Fibroblast of peridontal ligament (primary cell): ENCODE data around the gene CFAP210.

Experiments used
- DNase-seq: peaks from one replicate; pipeline ENCODE4 v3.0.0-alpha.2; 2010; ENCODE audit errors: extremely low read depth

Gene CFAP210, protein sequence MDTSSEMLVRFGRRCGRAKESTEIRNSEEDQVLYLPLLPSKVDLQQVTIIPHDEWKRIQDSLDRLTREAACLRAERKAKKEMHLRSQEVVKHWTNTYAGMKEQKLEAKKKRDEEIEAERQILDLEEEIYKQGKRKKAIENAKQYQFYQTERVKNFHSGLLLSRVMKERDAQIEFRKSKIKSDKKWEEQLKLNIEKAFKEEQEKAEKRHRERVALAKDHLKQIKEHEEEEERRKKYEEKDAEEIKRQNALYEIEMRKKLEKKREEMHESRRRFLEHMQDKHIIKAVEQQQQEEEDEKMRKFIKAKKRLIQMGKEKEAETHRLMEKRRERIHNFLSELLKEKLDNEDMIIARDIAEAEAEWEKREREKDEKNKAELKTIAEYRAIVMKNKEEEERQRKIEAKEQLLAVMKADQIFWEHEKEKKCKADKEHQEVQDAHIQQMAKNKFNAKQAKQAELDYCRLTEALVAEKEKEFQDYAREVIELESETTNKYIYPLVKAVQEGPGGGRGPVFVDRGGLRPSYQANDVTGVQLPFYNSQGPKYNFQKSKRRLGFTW

DNA sequence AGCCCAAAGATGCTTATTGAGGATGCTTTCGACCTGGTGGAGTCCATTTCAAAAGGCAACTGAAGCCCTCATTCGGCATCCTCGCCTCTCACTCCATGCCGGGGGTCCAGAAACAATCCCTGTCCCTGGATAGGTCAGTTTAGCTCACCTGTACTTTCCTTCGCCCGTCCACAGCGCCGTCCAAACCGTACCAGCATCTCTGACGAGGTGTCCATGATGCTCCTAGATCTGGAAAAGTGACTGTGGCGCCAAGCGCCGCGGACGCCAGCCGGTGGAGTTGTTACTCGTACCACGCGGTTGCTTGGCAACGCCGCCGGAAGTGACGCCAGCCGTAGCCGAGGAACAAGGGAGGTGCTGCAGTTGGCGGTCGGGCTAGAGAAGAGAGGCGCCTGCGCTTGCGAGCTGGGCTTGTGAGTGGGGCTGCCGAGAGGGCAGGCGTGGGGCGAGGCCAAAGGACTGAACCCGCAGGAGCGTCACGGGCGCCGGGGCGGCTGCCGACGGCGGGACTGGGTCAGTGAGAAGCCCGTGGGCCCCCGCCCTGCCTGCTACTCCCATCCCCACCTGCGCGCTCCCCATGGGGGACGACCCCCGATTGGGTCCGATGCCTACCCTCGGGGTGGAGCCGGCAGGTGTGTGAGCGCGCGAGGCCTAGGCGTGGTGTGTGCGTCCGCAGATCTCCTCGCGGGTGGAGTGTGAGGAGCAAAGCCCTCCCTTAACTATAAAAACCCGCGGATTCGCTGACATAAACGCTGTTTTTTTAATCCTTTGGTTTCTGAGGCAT lies at the start of gene CFAP210, which contains the start of gene PHOSPHO2:
Gene CFAP210 (minus strand): TSS at position 293 of the 781 bp plus-strand sequence. CDS start 78 bp downstream, at position 215.
Gene PHOSPHO2 (plus strand): TSS at position 357 of the 781 bp plus-strand sequence. CDS start 6,503 bp downstream, outside the sequence.
- DNase-seq = peak; percentile 96

DNA sequence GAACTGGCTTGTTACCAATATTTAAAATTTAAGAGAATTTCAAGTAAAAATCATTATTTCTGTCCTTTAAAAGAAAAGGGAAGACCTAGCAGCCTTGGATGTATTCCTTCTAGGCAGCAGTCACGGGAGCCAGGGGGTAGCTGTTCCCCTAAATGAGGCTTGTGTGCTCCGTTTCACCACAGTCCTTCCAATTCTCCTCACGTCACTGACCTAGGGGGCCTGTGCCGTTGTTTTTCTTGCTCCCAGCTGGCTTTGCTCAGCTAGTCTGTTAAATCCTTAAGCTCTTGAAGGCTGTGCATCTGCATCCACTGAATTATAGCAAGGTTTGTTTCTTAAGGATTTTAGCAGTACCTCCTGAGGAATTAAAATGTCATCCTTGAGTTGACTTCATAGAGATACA lies 49.3 kb upstream of the CFAP210 start:
- no peak for DNase-seq

DNA sequence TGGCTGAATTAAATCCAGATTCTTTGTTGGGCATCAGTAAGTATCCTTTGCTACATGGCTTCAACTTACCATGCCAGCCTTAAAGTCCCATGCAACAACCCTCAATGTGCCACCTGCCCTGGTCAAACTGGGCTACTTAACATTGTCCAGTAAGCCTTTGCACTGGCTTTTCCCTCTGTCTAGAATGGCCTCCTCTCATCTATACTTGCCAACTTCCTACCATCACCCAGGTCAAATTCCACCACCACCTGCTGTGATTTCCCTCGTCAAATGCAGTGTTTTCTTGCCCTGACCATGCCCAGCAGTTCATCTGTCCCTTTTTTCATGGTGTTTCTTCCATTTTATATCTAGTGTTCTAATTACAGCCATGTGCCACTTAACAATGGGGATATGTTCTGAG lies 45.1 kb upstream of the CFAP210 start:
- no peak for DNase-seq

DNA sequence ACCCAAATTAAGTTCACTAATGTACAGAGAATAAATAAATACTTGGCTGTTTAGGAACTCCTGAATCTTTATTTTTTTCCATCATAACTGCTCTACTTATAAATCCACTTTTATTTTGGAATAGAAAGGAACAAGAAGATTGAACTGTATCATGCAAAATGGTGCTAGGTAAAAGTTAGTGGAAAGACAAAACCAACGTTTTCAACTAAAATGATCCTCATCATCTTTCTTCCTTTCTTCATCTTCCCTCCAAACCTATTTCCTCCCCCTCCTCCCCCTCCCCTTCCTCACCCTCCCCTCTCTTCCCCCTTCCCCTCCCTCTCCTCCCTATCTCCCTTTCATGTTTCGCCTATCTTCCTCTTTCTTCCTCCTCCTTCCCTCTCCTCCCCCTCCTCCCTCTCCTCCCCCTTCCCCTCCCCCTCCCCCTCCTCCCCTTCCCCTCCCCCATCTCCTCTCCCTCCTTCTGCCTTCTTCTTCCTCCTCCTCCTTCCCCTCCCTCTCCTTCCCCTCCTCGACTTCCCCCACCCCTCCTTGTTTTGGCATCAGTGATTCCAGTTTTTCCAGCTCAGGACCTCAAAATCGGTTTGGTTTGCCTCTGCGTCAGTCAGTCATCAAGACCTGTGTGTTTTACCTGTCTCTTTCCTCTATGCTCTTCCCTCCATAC lies 44.5 kb upstream of the CFAP210 start:
- DNase-seq = no peak

DNA sequence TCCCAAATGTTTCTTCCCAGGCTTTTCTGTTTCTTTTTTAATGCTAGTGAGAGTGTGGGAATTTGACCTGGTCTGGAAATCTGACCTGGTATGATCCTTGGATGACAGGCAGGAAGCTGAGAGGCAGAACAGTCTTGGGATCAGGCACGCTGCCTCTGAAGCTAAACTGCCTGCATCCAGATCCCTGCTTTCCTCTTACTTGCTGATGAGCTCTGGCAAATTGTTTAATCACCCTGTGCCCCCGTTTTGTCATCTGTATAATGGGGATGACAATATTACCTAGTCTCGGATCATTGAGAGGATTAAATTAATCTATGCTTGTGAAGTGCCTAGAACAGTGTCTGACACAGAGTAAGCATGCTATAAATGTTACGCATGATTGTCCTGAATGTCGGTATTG lies 42.7 kb upstream of the CFAP210 start:
- DNase-seq = no peak

GRCh38 chr2:169735623-169736022 lies 41.4 kb upstream of the CFAP210 start:
- DNase-seq = no peak

GRCh38 chr2:169734169-169734847 lies 40.1 kb upstream of the CFAP210 start:
- DNase-seq = peak; percentile 4

DNA sequence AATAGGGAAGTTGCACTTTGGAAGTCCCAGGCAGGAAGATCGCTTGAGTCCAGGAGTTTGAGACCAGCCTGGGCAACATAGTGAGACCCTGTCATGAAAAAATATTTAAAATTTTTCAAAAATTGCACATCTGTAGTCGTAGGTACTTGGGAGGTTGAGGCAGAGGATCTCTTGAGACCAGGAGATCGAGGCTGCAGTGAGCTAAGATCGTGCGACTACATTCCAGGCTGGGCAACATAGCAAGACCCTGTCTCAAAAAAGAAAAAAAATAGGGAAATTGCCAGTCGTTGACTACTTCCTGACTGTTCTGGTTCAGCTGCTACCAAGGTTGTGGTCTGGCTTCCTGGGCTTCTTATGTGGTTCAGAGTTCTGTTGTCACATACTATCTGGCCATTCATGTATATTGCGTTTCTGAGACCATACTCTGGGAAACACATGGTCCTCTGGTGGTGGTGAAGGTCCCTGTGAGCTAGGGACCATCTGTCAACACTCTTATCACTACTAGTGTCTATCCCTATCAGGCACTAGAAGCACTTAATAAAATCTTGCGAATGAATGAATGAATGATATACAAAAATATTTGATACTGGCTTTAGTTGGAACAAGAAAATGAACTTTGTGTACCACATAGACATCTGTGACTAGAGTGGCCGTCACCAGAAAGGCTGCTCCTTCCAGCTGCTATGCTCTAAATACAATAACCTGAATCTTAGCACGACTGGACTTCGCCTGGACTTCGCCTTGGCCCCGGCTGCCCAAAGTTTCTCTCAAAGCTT lies 38.6 kb upstream of the CFAP210 start:
- DNase-seq = no peak

GRCh38 chr2:169732075-169732474 lies 37.9 kb upstream of the CFAP210 start:
- no peak for DNase-seq

GRCh38 chr2:169729274-169729605 lies 35.0 kb upstream of the CFAP210 start:
- DNase-seq = no peak

GRCh38 chr2:169727065-169727464 lies 32.9 kb upstream of the CFAP210 start:
- DNase-seq = no peak

GRCh38 chr2:169721016-169721415 lies 26.8 kb upstream of the CFAP210 start:
- no peak for DNase-seq

GRCh38 chr2:169718930-169719504 lies 24.8 kb upstream of the CFAP210 start:
- no peak for DNase-seq

DNA sequence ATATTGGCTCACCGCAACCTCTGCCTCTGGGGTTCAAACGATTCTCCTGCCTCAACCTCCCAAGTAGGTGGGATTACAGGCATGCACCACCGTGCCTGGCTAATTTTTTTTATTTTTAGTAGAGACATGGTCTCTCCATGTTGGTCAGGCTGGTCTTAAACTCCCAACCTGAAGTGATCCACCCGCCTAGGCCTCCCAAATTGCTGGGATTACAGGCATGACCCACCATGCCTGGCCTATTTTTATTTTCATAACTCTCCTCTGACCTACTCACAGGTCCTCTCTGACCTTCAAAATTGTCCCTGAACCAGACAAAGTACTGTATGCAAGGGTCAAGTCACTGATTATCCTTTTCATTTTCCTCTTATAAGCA lies 23.5 kb upstream of the CFAP210 start:
- DNase-seq = no peak

- no peak for DNase-seq
These were observed 22.9 kb upstream of the CFAP210 start for GRCh38 chr2:169716938-169717690.

DNA sequence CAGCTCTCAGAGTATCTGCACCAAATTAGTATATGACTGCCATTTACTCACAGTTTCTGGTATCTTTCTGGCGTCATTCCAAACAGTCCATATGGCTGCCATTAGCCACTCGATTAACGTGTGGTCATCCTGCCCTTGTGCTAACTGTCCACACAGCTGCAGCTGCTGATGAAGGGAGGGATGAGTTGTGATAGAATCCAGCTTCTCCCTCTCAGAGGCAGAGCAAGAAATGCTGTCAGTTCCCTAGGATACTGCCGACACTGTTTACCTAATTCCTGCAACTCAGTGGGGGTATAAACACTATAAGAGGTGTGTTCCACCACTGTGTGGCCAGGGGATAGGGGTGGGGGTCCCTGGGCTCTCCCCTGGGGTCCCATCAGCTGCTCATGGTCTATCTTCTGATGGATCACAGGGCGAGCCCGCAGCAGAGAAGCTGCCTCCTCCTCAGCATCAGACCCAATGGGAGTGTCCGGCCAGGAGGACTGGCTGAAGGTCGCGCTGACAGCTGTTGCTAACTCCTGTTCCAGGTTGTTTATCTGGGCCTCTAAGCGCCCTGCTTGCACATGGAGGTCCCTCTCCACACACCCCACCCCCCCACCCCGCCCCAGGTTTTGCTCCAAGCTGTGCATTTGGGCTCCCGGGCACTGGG lies 22.2 kb upstream of the CFAP210 start:
- peak; percentile 80 for DNase-seq

DNA sequence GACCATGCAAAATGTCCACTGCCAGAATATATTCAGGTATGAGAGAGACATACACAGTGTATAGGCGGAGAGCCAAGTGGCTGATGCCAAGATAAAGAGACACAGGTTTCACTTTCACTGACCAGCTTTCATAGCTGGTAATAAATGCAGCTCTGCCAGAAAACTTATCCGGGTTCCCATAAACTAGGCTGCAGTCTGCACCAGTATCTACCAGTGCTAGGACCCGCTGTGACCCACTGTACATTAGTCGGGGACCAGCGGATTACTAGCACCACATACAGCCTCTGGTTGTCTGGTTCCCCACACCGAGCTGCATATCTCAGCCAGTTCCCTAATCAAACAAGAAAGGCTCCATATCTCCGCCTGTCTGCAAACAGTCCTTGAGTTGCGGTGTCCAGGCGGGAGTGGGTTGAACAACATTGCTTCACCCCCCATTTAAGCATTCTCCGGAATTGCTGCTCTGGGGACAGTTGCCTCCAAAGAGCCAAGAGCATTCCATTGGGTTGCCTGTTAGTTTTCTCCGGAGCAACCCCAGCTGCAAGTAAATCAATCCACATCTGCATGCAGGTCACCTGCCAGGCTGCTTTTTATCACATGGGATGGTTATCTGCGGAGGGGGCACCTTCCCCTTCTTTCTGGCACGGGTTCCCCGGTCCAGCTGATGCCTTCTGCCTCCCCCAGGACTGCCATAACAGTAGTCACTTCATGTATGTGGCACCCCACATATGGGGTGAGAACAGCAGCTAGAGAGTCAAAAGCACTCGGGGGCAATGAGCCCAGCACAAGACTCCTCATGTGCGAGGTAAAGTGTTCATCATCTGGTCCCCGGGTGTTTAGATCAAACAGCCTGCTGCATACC lies 21.4 kb upstream of the CFAP210 start:
- no peak for DNase-seq

- no peak for DNase-seq
These were observed 20.5 kb upstream of the CFAP210 start for GRCh38 chr2:169714699-169715098.
